RWPE2 (cell line): Measurements from ENCODE around the gene ACMSD.
"Not testable (repeated sequence)": the region's sequence is repeated elsewhere in the genome, so short reads cannot be mapped to it uniquely, and the experiment has no call there.

Experiments
- ATAC-seq: fragments of 200-7000 bp; cut with Tn5 transposase; 3 replicates; pipeline ENCODE4 v1.9.1; 2021; ENCODE audit warnings: low read depth
- DNase-seq: peaks from one replicate; pipeline ENCODE4 v3.0.0-alpha.2; 2020; ENCODE audit warnings: low spot score
- H3K27ac ChIP-seq: fragments of 450-650 bp; 2 replicates; pipeline ENCODE4 v1.5.1; 2017; ENCODE audit warnings: mild to moderate bottlenecking; ENCODE audit not compliant: poor library complexity, severe bottlenecking
- H3K27me3 ChIP-seq: fragments of 250-450 bp; sonication (Bioruptor Pico); 2 replicates; pipeline ENCODE4 v1.5.1; 2021; ENCODE audit warnings: mild to moderate bottlenecking, moderate library complexity; ENCODE audit not compliant: insufficient read depth, poor library complexity, severe bottlenecking
- H3K36me3 ChIP-seq: fragments of 250-450 bp; sonication (Bioruptor Pico); 2 replicates; pipeline ENCODE4 v1.5.1; 2020; ENCODE audit warnings: low read depth, mild to moderate bottlenecking, moderate library complexity
- H3K4me1 ChIP-seq: fragments of 250-450 bp; sonication (Bioruptor Pico); 2 replicates; pipeline ENCODE4 v1.5.1; 2021; ENCODE audit warnings: mild to moderate bottlenecking, moderate library complexity; ENCODE audit not compliant: insufficient read depth, poor library complexity, severe bottlenecking
- H3K4me3 ChIP-seq: fragments of 250-450 bp; sonication (Bioruptor Pico); 2 replicates; pipeline ENCODE4 v1.5.1; 2021; ENCODE audit warnings: mild to moderate bottlenecking, moderate library complexity; ENCODE audit not compliant: severe bottlenecking
- H3K9me3 ChIP-seq: fragments of 250-450 bp; sonication (Bioruptor Pico); 2 replicates; pipeline ENCODE4 v1.5.1; 2021; ENCODE audit warnings: mild to moderate bottlenecking, moderate library complexity; ENCODE audit not compliant: severe bottlenecking
- TF ChIP-seq, protein P1 (sequence below): fragments of 450-650 bp; IDR thresholded peaks from one replicate; pipeline ENCODE4 v1.5.1; 2017; ENCODE audit warnings: mild to moderate bottlenecking, moderate library complexity; ENCODE audit not compliant: poor library complexity, severe bottlenecking

ACMSD gene

DNA sequence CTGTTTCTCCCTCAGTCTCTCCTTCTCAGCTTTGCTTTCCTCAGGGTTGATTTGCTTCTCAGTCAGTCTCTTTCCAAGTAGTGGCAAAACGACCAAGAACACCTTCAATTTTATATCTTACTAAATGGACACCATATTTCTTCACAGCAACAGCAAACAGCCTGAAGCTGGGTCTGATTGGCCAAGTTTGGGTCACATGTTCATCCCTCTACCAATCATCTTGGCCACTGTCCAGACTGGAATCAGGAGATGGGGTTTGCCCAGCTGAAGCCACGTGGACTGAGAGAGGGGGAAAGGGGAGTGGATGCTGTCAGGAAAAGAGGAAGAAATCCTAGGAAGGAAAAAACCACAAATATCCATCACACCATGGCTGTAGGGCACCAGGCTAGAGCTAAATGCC lies 42.0 kb upstream of the ACMSD start:
- H3K9me3 ChIP-seq, result no peaks in the 10 kb centered on the region
- H3K4me1 ChIP-seq, result no peaks in the 10 kb centered on the region
- H3K36me3 ChIP-seq, result no peaks in the 10 kb centered on the region
- no peak for DNase-seq
- no peak overlapping the region for H3K27ac ChIP-seq
- no peak overlapping the region for H3K4me3 ChIP-seq
- TF ChIP-seq, protein P1, sequence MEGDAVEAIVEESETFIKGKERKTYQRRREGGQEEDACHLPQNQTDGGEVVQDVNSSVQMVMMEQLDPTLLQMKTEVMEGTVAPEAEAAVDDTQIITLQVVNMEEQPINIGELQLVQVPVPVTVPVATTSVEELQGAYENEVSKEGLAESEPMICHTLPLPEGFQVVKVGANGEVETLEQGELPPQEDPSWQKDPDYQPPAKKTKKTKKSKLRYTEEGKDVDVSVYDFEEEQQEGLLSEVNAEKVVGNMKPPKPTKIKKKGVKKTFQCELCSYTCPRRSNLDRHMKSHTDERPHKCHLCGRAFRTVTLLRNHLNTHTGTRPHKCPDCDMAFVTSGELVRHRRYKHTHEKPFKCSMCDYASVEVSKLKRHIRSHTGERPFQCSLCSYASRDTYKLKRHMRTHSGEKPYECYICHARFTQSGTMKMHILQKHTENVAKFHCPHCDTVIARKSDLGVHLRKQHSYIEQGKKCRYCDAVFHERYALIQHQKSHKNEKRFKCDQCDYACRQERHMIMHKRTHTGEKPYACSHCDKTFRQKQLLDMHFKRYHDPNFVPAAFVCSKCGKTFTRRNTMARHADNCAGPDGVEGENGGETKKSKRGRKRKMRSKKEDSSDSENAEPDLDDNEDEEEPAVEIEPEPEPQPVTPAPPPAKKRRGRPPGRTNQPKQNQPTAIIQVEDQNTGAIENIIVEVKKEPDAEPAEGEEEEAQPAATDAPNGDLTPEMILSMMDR, result no peak
- ATAC-seq, result no peak
- H3K27me3 ChIP-seq, result no peaks in the 10 kb centered on the region

DNA sequence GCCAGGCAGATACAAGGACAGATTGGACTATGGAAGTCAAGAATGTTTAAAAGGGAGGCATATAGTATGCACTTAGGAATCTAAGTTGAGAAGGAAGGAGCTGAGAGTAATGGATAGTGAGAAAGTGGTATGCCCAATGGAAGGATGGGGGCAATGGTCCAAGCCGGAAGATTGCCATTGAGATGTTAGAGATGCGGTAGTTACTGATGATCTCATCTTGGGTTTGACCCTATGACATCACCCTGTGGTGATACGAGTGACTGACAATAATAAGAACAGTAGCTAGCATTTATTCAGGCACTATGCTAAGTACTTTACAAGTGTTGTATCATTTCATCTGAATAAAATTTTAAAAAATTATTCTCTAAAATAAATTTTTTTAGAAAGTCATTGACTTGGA lies 38.5 kb upstream of the ACMSD start:
- Histone ChIP-seq H3K4me1 (no peaks in the 10 kb centered on the region), H3K27ac (no peak overlapping the region), H3K9me3 (peaks cover 3% of the 10 kb centered on the region), H3K4me3 (no peak overlapping the region), H3K27me3 (no peaks in the 10 kb centered on the region), H3K36me3 (no peaks in the 10 kb centered on the region)
- ATAC-seq, result no peak
- DNase-seq, result no peak
- TF ChIP-seq, protein P1, result no peak

DNA sequence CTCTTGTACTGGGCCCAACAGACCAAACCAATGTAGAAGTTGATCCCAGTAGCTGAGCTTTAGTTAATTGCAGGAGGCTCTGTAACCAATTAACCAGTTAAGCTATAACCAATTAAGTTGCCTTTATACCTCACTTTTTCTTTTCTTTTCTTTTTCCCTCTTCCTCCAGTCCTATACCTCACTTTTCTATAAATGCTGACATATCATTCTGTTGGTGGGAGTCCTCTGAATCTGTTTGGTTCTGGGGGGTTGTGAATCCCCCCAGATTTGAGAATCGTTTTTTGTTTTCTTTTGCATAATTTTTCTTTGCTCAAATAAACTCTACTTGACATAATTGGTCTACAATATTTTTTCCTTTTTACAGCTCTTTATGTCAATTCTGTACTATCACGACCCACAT lies 38.1 kb upstream of the ACMSD start:
- no peak overlapping the region for H3K4me3 ChIP-seq
- TF ChIP-seq, protein P1, result no peak
- no peak for ATAC-seq

DNA sequence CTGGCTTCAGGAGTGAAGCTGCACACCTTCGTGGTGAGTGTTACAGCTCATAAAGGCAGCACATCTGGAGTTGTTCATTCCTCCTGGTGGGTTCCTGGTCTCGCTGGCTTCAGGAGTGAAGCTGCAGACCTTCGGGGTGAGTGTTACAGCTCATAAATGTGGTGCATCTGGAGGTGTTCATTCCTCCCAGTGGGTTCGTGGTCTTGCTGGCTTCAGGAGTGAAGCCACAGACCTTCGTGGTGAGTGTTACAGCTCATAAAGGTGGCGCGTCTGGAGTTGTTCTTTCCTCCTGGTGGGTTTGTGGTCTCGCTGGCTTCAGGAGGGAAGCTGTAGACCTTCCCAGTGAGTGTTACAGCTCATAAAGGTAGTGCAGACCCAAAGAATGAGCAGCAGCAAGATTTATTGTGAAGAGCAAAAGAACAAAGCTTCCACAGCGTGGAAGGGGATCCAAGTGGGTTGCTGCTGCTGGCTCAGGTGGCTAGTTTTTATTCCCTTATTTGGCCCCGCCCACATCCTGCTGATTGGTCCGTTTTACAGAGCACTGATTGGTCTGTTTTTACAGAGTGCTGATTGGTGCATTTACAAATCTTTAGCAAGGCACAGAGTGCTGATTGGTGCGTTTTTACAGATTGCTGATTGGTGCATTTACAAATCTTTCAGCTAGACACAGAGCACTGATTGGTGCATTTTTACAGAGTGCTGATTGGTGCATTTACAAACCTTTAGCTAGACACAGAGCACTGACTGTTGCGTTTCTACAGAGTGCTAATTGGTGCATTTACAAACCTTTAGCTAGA lies 34.6 kb upstream of the ACMSD start:
- not testable (repeated sequence) for H3K9me3 ChIP-seq, H3K27ac ChIP-seq, H3K36me3 ChIP-seq, H3K4me3 ChIP-seq, ATAC-seq, H3K27me3 ChIP-seq, DNase-seq, H3K4me1 ChIP-seq

More for the DNA sequence above, 38.1 kb upstream of the ACMSD start:
- Histone ChIP-seq H3K36me3 (no peaks in the 10 kb centered on the region), H3K27me3 (no peaks in the 10 kb centered on the region), H3K9me3 (peaks cover 3% of the 10 kb centered on the region), H3K27ac (no peak overlapping the region), H3K4me1 (no peaks in the 10 kb centered on the region)
- no peak for DNase-seq

DNA sequence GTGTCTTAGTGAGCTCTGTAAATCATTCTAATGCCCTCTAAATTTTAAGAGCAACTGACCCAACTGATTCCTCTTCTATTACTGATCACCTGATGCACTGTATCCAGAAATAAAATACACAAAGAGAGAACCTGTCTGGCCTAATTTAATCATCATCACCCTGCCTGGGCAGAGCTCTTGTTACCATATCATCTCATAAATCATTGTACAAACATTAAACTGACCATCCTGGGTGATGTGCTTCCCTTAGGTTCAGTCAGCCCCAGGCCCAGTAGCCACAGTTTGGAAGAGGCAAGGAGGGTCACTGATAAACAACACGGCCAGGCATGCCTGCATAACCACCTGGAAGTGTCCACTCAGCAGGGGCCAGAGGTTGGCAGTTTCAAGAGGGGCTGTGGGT lies 22.7 kb upstream of the ACMSD start:
- Histone ChIP-seq H3K9me3 (no peaks in the 10 kb centered on the region), H3K4me1 (peaks cover 25% of the 10 kb centered on the region), H3K36me3 (no peaks in the 10 kb centered on the region), H3K27me3 (no peaks in the 10 kb centered on the region), H3K27ac (no peak overlapping the region), H3K4me3 (no peak overlapping the region)
- ATAC-seq, result no peak
- TF ChIP-seq, protein P1, result no peak
- DNase-seq, result no peak
